Mesenchymal stem cell (in vitro differentiated cells and primary cell): Measurements from ENCODE around the gene NDUFS4.

ENCODE experiments used
- DNase-seq: peaks from one replicate; pipeline ENCODE4 v3.0.0-alpha.2; 2013
- H2AFZ ChIP-seq: one replicate; pipeline ENCODE4 v1.6.1; 2013; ENCODE audit warnings: low read depth, mild to moderate bottlenecking, control low read depth, inconsistent platforms, low read length, moderate library complexity
- H2AK5ac ChIP-seq: 2 replicates; pipeline ENCODE4 v1.6.1; 2013; ENCODE audit warnings: low read length, moderate library complexity, mild to moderate bottlenecking, inconsistent platforms; ENCODE audit not compliant: severe bottlenecking
- H2BK120ac ChIP-seq: one replicate; pipeline ENCODE4 v1.6.1; 2013; ENCODE audit warnings: low read depth, mild to moderate bottlenecking, inconsistent platforms, low read length, moderate library complexity
- H2BK12ac ChIP-seq, 2 experiments: one replicate each; pipeline ENCODE4 v1.6.1; 2013; ENCODE audit warnings: inconsistent platforms in 2 of 2, low read length in 2 of 2, mild to moderate bottlenecking in 2 of 2, moderate library complexity in 2 of 2, control low read depth in 1 of 2
- H2BK15ac ChIP-seq: one replicate; pipeline ENCODE4 v1.6.1; 2013; ENCODE audit warnings: mild to moderate bottlenecking, low read depth, inconsistent platforms; ENCODE audit not compliant: poor library complexity, severe bottlenecking
- H2BK5ac ChIP-seq: 2 replicates; pipeline ENCODE4 v1.6.1; 2013; ENCODE audit warnings: low read depth, mild to moderate bottlenecking, low read length, control low read depth, inconsistent platforms; ENCODE audit not compliant: poor library complexity, severe bottlenecking
- H3K14ac ChIP-seq, 2 experiments: one replicate each; pipeline ENCODE4 v1.6.1; 2013; ENCODE audit warnings: inconsistent platforms in 2 of 2, low read length in 2 of 2, control low read depth in 1 of 2, mild to moderate bottlenecking in 1 of 2, moderate library complexity in 1 of 2
- H3K18ac ChIP-seq, 2 experiments: one replicate each; pipeline ENCODE4 v1.6.1; 2013; ENCODE audit warnings: inconsistent platforms in 2 of 2, low read length in 2 of 2, control low read depth in 1 of 2, low read depth in 1 of 2, mild to moderate bottlenecking in 1 of 2
- H3K23ac ChIP-seq, 2 experiments: one replicate each; pipeline ENCODE4 v1.6.1; 2013; ENCODE audit warnings: inconsistent platforms in 2 of 2, low read length in 2 of 2, mild to moderate bottlenecking in 2 of 2, moderate library complexity in 2 of 2, control low read depth in 1 of 2
- H3K27ac ChIP-seq: 2 replicates; pipeline ENCODE4 v1.5.1; 2013; ENCODE audit warnings: mild to moderate bottlenecking, moderate library complexity, low read length, control low read depth, inconsistent platforms; ENCODE audit not compliant: poor library complexity, severe bottlenecking
- H3K27me3 ChIP-seq, 2 experiments: 2 replicates each; pipeline versions ENCODE4 v1.6.1 to v1.7.0; 2013; ENCODE audit warnings: low read length in 2 of 2, mild to moderate bottlenecking in 2 of 2, moderate library complexity in 2 of 2, control low read depth in 1 of 2, inconsistent platforms in 1 of 2; ENCODE audit not compliant: control insufficient read depth in 1 of 2, insufficient read depth in 1 of 2
- H3K36me3 ChIP-seq, 2 experiments: 2 replicates each; pipeline versions ENCODE4 v1.6.1 to v1.7.0; 2013; ENCODE audit warnings: low read length in 2 of 2, control low read depth in 1 of 2, inconsistent platforms in 1 of 2, low read depth in 1 of 2, mild to moderate bottlenecking in 1 of 2; ENCODE audit not compliant: insufficient read depth in 2 of 2, control insufficient read depth in 1 of 2
- H3K4ac ChIP-seq, 2 experiments: one replicate each; pipeline ENCODE4 v1.6.1; 2013; ENCODE audit warnings: inconsistent platforms in 2 of 2, low read length in 2 of 2, mild to moderate bottlenecking in 2 of 2, moderate library complexity in 2 of 2, control low read depth in 1 of 2, low read depth in 1 of 2
- H3K4me1 ChIP-seq: 2 replicates; pipeline ENCODE4 v1.6.1; 2013; ENCODE audit warnings: low read depth, low read length, control low read depth; ENCODE audit not compliant: control insufficient read depth, insufficient read depth
- H3K4me2 ChIP-seq: 2 replicates; pipeline ENCODE4 v1.6.1; 2013; ENCODE audit warnings: low read length, mild to moderate bottlenecking, inconsistent platforms; ENCODE audit not compliant: poor library complexity, severe bottlenecking
- H3K4me3 ChIP-seq, 2 experiments: 2 replicates each; pipeline versions ENCODE4 v1.5.1 to v1.7.0; 2013; ENCODE audit warnings: low read length in 2 of 2, mild to moderate bottlenecking in 2 of 2, control low read depth in 1 of 2, low read depth in 1 of 2; ENCODE audit not compliant: insufficient read depth in 1 of 2
- H3K79me1 ChIP-seq: replicated peaks from 2 replicates; pipeline ENCODE4 v1.6.1; 2013; ENCODE audit warnings: mild to moderate bottlenecking, control low read depth, low read length, inconsistent platforms; ENCODE audit not compliant: poor library complexity, severe bottlenecking
- H3K9ac ChIP-seq: 2 replicates; pipeline ENCODE4 v1.7.0; 2013; ENCODE audit warnings: mild to moderate bottlenecking, low read length, moderate library complexity
- H3K9me3 ChIP-seq: 2 replicates; pipeline ENCODE4 v1.7.0; 2013; ENCODE audit warnings: mild to moderate bottlenecking, low read length; ENCODE audit not compliant: control insufficient read depth
- H4K8ac ChIP-seq: one replicate; pipeline ENCODE4 v1.6.1; 2013; ENCODE audit warnings: inconsistent platforms, mild to moderate bottlenecking, low read length, moderate library complexity
- H4K91ac ChIP-seq: one replicate; pipeline ENCODE4 v1.6.1; 2013; ENCODE audit warnings: mild to moderate bottlenecking, low read length, inconsistent platforms
- WGBS: methylation state at CpG from one replicate; pipeline ENCODE4 v1.1.7; 2013; ENCODE audit warnings: mixed read lengths; 5-methylcytosine and 5-hydroxymethylcytosine counted together

The NDUFS4 gene

GRCh38 chr5:53575101-53575500 lies 14.7 kb downstream of the NDUFS4 start:
- no peak overlapping the region for H2BK120ac ChIP-seq
- no peak overlapping the region for H3K9ac ChIP-seq
- no peak overlapping the region for H3K14ac ChIP-seq
- WGBS = 86% methylated on average over 2 of the region's 3 CpGs
- no peak overlapping the region for H2BK12ac ChIP-seq
- no peak overlapping the region for H2AFZ ChIP-seq
- no peak overlapping the region for H3K23ac ChIP-seq
- H2AK5ac ChIP-seq = no peak overlapping the region
- no peak overlapping the region for H2BK5ac ChIP-seq
- no peaks in the 10 kb centered on the region for H3K36me3 ChIP-seq
- H3K4me3 ChIP-seq = no peak overlapping the region
- no peaks in the 10 kb centered on the region for H3K79me1 ChIP-seq
- H3K4ac ChIP-seq = no peak overlapping the region
- no peak overlapping the region for H3K27ac ChIP-seq
- no peak overlapping the region for H4K8ac ChIP-seq
- H4K91ac ChIP-seq = no peak overlapping the region
- DNase-seq = no peak
- H3K4me2 ChIP-seq = no peak overlapping the region
- no peaks in the 10 kb centered on the region for H3K4me1 ChIP-seq
- H3K18ac ChIP-seq = no peak overlapping the region
- H2BK15ac ChIP-seq = no peak overlapping the region
- no peaks in the 10 kb centered on the region for H3K9me3 ChIP-seq
- H3K27me3 ChIP-seq = no peaks in the 10 kb centered on the region

- H2BK15ac ChIP-seq = no peak overlapping the region
- no peak overlapping the region for H3K9ac ChIP-seq
- no peak overlapping the region for H3K18ac ChIP-seq
- no peaks in the 10 kb centered on the region for H3K27me3 ChIP-seq
- H3K4ac ChIP-seq = no peak overlapping the region
- no peaks in the 10 kb centered on the region for H3K79me1 ChIP-seq
- H2BK5ac ChIP-seq = no peak overlapping the region
- H4K91ac ChIP-seq = no peak overlapping the region
- DNase-seq = no peak
- H3K9me3 ChIP-seq = no peaks in the 10 kb centered on the region
- H2BK12ac ChIP-seq = no peak overlapping the region
- H3K36me3 ChIP-seq = no peaks in the 10 kb centered on the region
- H2AK5ac ChIP-seq = no peak overlapping the region
- no peak overlapping the region for H4K8ac ChIP-seq
- H2BK120ac ChIP-seq = no peak overlapping the region
- no peak overlapping the region for H3K14ac ChIP-seq
- no peak overlapping the region for H3K27ac ChIP-seq
- H3K23ac ChIP-seq = no peak overlapping the region
- no peak overlapping the region for H3K4me2 ChIP-seq
- no peak overlapping the region for H3K4me3 ChIP-seq
- H3K4me1 ChIP-seq = no peaks in the 10 kb centered on the region
- no peak overlapping the region for H2AFZ ChIP-seq
These were observed 15.4 kb downstream of the NDUFS4 start for GRCh38 chr5:53575831-53576230.

GRCh38 chr5:53576674-53577073 lies 16.2 kb downstream of the NDUFS4 start:
- H3K79me1 ChIP-seq = no peaks in the 10 kb centered on the region
- no peaks in the 10 kb centered on the region for H3K36me3 ChIP-seq
- no peak overlapping the region for H3K18ac ChIP-seq
- H2BK12ac ChIP-seq = no peak overlapping the region
- H3K4ac ChIP-seq = no peak overlapping the region
- no peak overlapping the region for H4K91ac ChIP-seq
- H2BK15ac ChIP-seq = no peak overlapping the region
- H3K27me3 ChIP-seq = no peaks in the 10 kb centered on the region
- H2BK120ac ChIP-seq = no peak overlapping the region
- no peak overlapping the region for H4K8ac ChIP-seq
- no peaks in the 10 kb centered on the region for H3K9me3 ChIP-seq
- H3K9ac ChIP-seq = no peak overlapping the region
- H3K14ac ChIP-seq = no peak overlapping the region
- no peak for DNase-seq
- H3K4me1 ChIP-seq = no peaks in the 10 kb centered on the region
- no peak overlapping the region for H2AK5ac ChIP-seq
- no peak overlapping the region for H3K27ac ChIP-seq
- H3K4me2 ChIP-seq = no peak overlapping the region
- WGBS = 76% methylated on average over 1 of the region's 2 CpGs
- H3K23ac ChIP-seq = no peak overlapping the region
- H2BK5ac ChIP-seq = no peak overlapping the region
- H3K4me3 ChIP-seq = no peak overlapping the region
- no peak overlapping the region for H2AFZ ChIP-seq

- 91% methylated on average over 3 of the region's 4 CpGs for WGBS
- H2BK5ac ChIP-seq = no peak overlapping the region
- no peak overlapping the region for H2AK5ac ChIP-seq
- H2BK15ac ChIP-seq = no peak overlapping the region
- no peaks in the 10 kb centered on the region for H3K79me1 ChIP-seq
- H3K18ac ChIP-seq = no peak overlapping the region
- no peak overlapping the region for H2BK120ac ChIP-seq
- no peaks in the 10 kb centered on the region for H3K9me3 ChIP-seq
- H2BK12ac ChIP-seq = no peak overlapping the region
- no peaks in the 10 kb centered on the region for H3K4me1 ChIP-seq
- no peak overlapping the region for H3K14ac ChIP-seq
- H3K4ac ChIP-seq = no peak overlapping the region
- H3K36me3 ChIP-seq = peaks cover 0 to 4% of the 10 kb centered on the region in 2 experiments
- H4K91ac ChIP-seq = no peak overlapping the region
- H3K4me3 ChIP-seq = no peak overlapping the region
- H3K4me2 ChIP-seq = no peak overlapping the region
- no peak overlapping the region for H3K9ac ChIP-seq
- H2AFZ ChIP-seq = no peak overlapping the region
- H3K23ac ChIP-seq = no peak overlapping the region
- H4K8ac ChIP-seq = no peak overlapping the region
- DNase-seq = no peak
- no peaks in the 10 kb centered on the region for H3K27me3 ChIP-seq
- H3K27ac ChIP-seq = no peak overlapping the region
These were observed 18.4 kb downstream of the NDUFS4 start for GRCh38 chr5:53578854-53579253.
